A204.1 (cell line): Measurements from ENCODE around the gene SERPINB12.

Experiments
- FAIRE-seq: peaks from 2 replicates; lab custom pipeline; 2012; peaks lifted over from hg19 to GRCh38; lab: Jason Lieb, UNC

Gene SERPINB12

DNA sequence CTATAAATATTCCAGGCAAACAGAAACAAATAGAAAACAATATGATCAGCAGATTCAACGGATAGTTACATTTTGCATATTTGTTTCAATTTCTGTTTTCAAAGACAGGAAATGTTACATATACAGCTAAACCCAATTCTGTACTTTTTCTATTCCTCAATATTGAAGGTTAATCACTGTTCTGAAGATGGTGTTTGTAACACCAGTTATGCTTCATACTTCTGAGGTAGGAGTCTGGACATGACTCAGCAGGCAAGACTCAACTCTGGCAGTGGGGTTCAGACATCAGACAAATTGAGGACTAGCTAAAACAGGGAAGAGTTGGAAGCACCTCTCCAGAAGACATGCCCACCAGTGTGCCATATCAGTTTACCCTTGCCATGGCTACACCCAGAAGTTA is 61.6 kb downstream of the SERPINB12 start:
- no peak for FAIRE-seq

DNA sequence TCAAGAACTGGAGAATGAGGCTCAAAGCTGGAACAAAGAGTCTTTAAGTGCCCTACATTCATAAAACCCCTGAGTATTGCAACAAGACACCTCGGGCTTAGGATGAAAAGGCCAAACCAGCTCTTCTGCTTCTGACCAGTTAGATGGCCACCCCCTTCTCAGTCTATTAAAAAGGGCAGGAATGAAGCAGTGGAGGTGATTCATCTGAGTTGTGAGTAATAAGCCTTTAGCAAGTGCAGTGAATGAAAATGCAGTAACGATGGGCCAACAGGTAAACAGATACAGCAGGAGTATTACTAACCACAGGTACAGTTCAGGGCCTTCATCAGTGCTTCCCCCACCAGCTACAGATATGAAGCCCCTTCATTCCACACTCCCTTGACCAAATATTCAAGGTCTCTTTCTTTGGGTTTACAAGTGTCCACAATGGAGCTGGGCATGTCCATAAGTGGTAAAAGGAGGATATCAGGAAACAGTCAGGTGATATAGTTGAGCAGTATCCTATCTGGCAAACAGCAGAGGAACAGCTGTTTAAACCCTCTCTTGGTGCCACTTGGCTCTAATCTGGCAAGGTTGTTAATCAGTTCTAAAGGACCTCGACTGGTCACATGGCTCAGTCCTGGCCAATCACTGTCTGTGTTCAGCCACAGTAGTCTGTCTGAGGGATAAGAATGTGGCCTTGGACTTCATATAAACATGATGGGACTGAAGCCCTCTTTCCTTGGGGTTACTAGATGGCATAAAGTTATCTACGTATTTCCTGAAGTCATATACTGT is 62.8 kb downstream of the SERPINB12 start:
- no peak for FAIRE-seq

DNA sequence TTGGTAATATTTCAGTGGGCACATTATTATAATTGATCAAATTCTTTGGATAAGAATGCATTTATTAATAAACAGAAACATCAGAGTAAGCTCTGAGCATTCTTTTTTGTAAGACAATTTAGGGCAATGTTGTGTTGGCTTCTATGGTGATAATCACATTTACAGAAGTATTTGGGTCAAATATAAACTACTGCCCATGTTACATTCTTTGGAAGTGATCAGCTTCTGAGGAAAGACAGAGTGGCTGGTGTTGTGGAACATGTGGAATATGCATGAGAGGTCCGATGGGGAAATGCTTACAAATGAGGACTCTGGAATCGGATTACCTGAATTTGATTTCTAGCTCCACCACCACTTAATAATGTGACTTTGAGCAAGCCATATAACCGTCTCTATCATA is 64.4 kb downstream of the SERPINB12 start:
- no peak for FAIRE-seq

DNA sequence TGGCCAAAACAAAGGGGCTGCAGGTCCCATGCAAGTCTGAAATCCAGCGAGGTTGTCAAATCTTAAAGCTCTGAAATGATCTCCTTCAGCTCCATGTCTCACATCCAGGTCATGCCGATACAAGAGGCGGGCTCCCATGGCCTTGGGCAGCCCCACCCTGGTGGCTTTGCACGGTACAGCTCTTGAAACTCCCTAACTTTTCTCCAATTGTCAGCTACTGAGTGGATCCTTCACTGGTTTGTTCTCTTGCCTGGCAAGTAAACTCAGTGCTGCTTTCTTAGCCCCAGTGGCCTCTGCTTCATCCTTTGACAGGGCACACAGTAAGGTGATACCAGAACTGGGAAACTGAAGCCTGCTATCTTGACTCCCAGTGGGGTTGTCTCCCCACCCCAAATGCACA is 71.3 kb downstream of the SERPINB12 start:
- FAIRE-seq, result no peak

DNA sequence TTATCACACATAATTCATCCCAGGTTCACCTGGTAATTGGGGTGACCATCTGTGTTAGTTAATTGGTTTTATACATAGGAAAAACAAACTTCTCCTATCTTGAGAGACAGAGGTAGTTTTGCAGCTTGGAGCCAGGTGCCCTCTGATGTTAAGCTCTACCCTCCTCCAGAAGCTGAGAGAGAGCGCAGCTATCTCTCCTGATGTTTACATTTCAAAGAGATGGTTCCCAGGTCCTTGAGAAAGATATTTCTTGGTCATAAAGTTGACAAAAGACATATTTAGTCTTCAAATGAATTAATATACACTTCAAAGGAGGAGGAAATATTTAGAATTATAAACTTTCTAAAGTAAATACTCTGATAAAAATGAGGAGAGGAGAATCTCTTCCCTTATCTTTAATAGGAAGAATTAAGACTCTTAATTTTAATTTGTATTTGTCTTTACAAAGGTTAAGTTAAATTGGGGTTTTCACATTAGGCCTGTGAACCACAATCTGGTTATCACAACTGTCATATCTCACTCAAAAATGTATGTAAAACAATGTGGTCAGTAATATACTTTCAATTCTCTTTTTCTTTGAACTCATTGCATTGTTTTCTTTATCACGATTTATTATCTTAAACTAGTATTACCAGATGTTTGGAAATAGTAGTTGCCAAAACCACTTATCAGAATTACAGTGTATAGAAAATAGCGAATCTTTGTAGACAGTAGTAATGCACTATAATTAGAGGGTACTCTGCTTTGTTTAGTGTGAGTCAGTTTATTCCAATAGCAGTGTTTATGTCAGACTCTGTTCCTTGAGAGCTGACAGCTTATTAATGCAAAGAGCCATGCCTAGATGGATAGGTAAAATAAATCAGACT is 75.1 kb downstream of the SERPINB12 start:
- FAIRE-seq, result no peak

DNA sequence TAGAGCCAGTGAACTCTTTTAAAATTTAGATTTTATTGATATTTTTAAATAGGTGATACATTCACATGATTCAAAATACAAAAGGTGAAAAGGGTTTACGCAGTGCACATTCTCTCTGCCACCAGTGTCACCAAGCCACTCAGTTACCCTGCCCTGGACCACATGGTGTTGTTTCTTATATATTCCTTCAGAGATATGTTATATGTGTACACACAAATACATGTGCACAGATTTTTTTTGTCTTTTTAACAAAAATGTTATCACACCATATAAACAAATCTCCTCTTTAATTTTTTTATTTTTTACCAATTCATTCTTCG is 75.7 kb downstream of the SERPINB12 start:
- FAIRE-seq, result no peak
